Hepatocyte (in vitro differentiated cells): Measurements from ENCODE around the gene PRRT1B. TPM values are rescaled to one million over a fixed set of nuclear protein-coding genes. Genes with fewer than 3 reads are reported as not detected.

Experiments
- DNase-seq: peaks from one replicate; pipeline ENCODE4 v3.0.0-alpha.2; 2016; ENCODE audit warnings: low spot score
- H2AFZ ChIP-seq: fragments of 200-600 bp; sonication (generic); 2 replicates; pipeline ENCODE4 v1.6.0; 2016; ENCODE audit warnings: antibody characterized with exemption, mild to moderate bottlenecking
- H3K27ac ChIP-seq: fragments of 200-600 bp; sonication (generic); 2 replicates; pipeline ENCODE4 v1.5.1; 2016; ENCODE audit warnings: mild to moderate bottlenecking
- H3K27me3 ChIP-seq: fragments of 200-600 bp; sonication (generic); 2 replicates; pipeline ENCODE4 v1.6.1; 2016
- H3K36me3 ChIP-seq: fragments of 200-600 bp; sonication (generic); replicated peaks from 2 replicates; pipeline ENCODE4 v1.5.1; 2016; ENCODE audit warnings: low read depth; ENCODE audit not compliant: insufficient read depth
- H3K4me1 ChIP-seq: fragments of 200-600 bp; sonication (generic); 2 replicates; pipeline ENCODE4 v1.5.1; 2016; ENCODE audit warnings: mild to moderate bottlenecking, moderate library complexity; ENCODE audit not compliant: insufficient read depth
- H3K4me2 ChIP-seq: fragments of 200-600 bp; sonication (generic); 2 replicates; pipeline ENCODE4 v1.6.0; 2016
- H3K4me3 ChIP-seq: fragments of 200-600 bp; sonication (generic); 2 replicates; pipeline ENCODE4 v1.5.1; 2016; ENCODE audit warnings: mild to moderate bottlenecking
- H3K79me2 ChIP-seq: fragments of 200-600 bp; sonication (generic); 2 replicates; pipeline ENCODE4 v1.6.0; 2017; ENCODE audit warnings: mild to moderate bottlenecking
- H3K9me2 ChIP-seq: fragments of 200-600 bp; sonication (generic); replicated peaks from 2 replicates; pipeline ENCODE4 v1.6.0; 2017; ENCODE audit warnings: mild to moderate bottlenecking; ENCODE audit not compliant: insufficient read depth
- H3K9me3 ChIP-seq: fragments of 200-600 bp; sonication (generic); 2 replicates; pipeline ENCODE4 v1.5.1; 2016; ENCODE audit warnings: low read depth, mild to moderate bottlenecking
- H4K20me1 ChIP-seq: fragments of 200-600 bp; sonication (generic); 2 replicates; pipeline ENCODE4 v1.6.0; 2016; ENCODE audit warnings: mild to moderate bottlenecking; ENCODE audit not compliant: insufficient read depth, poor library complexity, severe bottlenecking
- EZH2 ChIP-seq: fragments of 200-600 bp; sonication (generic); IDR thresholded peaks from 2 replicates; pipeline ENCODE4 v1.6.1; 2016; ENCODE audit warnings: antibody characterized with exemption, mild to moderate bottlenecking, borderline replicate concordance
- EZH2phosphoT487 ChIP-seq: fragments of 200-600 bp; sonication (generic); IDR thresholded peaks from one replicate; pipeline ENCODE4 v1.6.1; 2018; ENCODE audit warnings: antibody characterized with exemption, mild to moderate bottlenecking, low read depth, moderate library complexity; ENCODE audit not compliant: unreplicated experiment, severe bottlenecking
- WGBS: methylation state at CpG from one replicate; pipeline ENCODE4 v1.1.6; 2016; ENCODE audit warnings: low lambda C conversion rate; ENCODE audit errors: missing lambda C conversion rate; 5-methylcytosine and 5-hydroxymethylcytosine counted together
- polyA plus RNA-seq: library from polyadenylated mRNA; unstranded; fragments of >200 nt; fragmentation: Nextera tagmentation; extraction: Ambion mirVana; gene quantifications from 2 replicates; pipeline ENCODE4 v1.2.1, GENCODE V29; 2016
- total RNA-seq: library from RNA; depleted of rRNA; stranded (reverse); fragments of >200 nt; gene quantifications from 2 replicates; pipeline ENCODE4 v1.2.3, GENCODE V29; 2014
- TF ChIP-seq, protein P1 (sequence below): fragments of 200-600 bp; sonication (generic); IDR thresholded peaks from 2 replicates; pipeline ENCODE4 v1.5.1; 2016; ENCODE audit warnings: antibody characterized with exemption, mild to moderate bottlenecking; ENCODE audit not compliant: poor library complexity

The PRRT1B gene
- total and polyA plus RNA-seq, 2 experiments from 2014 or later, result 0.17 to 1.4 TPM

DNA sequence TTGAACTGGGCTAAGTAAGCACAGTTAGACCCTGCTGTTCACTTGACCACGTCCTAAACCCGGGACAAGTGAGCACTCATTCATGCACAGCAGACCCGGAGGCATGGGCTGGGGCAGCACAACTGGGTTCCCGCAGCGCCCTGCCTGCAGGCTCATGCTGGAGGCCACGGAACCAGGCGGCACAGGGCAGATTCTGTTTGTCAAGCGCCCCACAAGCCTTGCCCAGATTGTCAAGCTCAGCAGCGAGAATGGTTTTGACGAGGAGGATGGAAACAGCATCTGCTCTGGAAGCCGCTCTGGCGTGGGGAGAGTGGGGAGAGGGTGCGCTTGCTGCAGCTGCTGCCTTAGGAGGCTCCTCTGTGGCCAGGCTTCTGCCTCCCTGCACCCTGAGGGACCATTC, 32.7 kb downstream of the PRRT1B start:
- H3K27me3 ChIP-seq, result no peaks in the 10 kb centered on the region
- no peaks in the 10 kb centered on the region for H3K4me1 ChIP-seq
- H4K20me1 ChIP-seq, result no peaks in the 10 kb centered on the region
- no peak overlapping the region for H3K4me3 ChIP-seq
- no peaks in the 10 kb centered on the region for H3K79me2 ChIP-seq
- DNase-seq, result no peak
- no peaks in the 10 kb centered on the region for H3K9me3 ChIP-seq
- TF ChIP-seq EZH2 (no peak), EZH2phosphoT487 (no peak)
- TF ChIP-seq, protein P1, sequence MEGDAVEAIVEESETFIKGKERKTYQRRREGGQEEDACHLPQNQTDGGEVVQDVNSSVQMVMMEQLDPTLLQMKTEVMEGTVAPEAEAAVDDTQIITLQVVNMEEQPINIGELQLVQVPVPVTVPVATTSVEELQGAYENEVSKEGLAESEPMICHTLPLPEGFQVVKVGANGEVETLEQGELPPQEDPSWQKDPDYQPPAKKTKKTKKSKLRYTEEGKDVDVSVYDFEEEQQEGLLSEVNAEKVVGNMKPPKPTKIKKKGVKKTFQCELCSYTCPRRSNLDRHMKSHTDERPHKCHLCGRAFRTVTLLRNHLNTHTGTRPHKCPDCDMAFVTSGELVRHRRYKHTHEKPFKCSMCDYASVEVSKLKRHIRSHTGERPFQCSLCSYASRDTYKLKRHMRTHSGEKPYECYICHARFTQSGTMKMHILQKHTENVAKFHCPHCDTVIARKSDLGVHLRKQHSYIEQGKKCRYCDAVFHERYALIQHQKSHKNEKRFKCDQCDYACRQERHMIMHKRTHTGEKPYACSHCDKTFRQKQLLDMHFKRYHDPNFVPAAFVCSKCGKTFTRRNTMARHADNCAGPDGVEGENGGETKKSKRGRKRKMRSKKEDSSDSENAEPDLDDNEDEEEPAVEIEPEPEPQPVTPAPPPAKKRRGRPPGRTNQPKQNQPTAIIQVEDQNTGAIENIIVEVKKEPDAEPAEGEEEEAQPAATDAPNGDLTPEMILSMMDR, result no peak
- H2AFZ ChIP-seq, result no peak overlapping the region
- H3K36me3 ChIP-seq, result no peaks in the 10 kb centered on the region
- 83% methylated on average over 13 of the region's 13 CpGs for WGBS
- no peak overlapping the region for H3K4me2 ChIP-seq
- no peaks in the 10 kb centered on the region for H3K9me2 ChIP-seq
- no peak overlapping the region for H3K27ac ChIP-seq

DNA sequence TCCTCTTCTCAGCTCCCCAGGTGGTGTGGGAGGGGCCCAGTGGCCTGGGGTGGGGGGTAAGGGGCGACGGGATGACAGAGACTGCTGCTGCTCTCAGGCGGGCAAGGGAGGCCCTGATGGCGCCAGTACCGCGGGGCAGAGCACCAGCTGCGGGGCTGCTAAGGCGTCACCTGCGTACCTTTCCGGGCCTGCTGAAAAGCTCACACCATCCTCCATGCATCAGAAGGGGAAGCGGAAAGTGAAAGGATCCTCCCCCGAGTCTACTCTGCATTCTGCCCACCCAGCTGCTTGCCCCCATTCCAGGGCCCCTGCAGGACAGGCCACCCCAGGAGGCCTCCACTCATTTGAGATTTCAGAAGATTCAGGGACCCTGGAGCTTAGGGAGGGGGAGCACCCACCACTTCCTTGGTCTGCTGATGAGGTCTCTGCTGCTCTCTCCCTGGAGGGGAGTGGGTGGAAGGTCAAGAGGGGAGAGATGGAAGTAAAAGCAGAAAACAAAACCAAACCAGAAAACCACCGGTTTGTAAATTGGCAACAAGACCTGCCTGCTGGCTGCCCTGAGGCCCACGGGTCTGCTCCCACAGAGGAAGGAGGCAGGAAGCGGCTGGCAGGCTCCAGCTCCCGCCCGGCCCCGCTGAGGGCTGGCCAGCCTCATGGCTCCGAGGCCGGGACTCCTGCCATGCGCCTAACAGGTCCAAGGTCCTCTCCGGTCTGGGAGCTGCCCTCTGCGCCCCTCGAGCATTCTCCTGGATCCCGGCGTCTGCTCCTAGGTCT, 33.6 kb downstream of the PRRT1B start:
- TF ChIP-seq EZH2, result no peak
- TF ChIP-seq EZH2phosphoT487, result no peak
- TF ChIP-seq, protein P1, result no peak
- no peak for DNase-seq
- no peaks in the 10 kb centered on the region for H3K9me3 ChIP-seq
- no peaks in the 10 kb centered on the region for H3K4me1 ChIP-seq
- H3K36me3 ChIP-seq, result no peaks in the 10 kb centered on the region
- no peaks in the 10 kb centered on the region for H3K9me2 ChIP-seq
- H2AFZ ChIP-seq, result no peak overlapping the region
- 94% methylated on average over 24 of the region's 26 CpGs for whole genome bisulfite sequencing
- no peak overlapping the region for H3K4me2 ChIP-seq
- H3K4me3 ChIP-seq, result no peak overlapping the region
- H4K20me1 ChIP-seq, result no peaks in the 10 kb centered on the region
- no peak overlapping the region for H3K27ac ChIP-seq
- H3K79me2 ChIP-seq, result no peaks in the 10 kb centered on the region
- no peaks in the 10 kb centered on the region for H3K27me3 ChIP-seq

GRCh38 chr9:131579789-131580211, 34.5 kb downstream of the PRRT1B start:
- Histone ChIP-seq H3K4me1 (no peaks in the 10 kb centered on the region), H3K27me3 (no peaks in the 10 kb centered on the region), H3K9me2 (no peaks in the 10 kb centered on the region), H3K4me2 (no peak overlapping the region), H3K27ac (no peak overlapping the region), H3K79me2 (no peaks in the 10 kb centered on the region), H3K9me3 (no peaks in the 10 kb centered on the region), H3K36me3 (no peaks in the 10 kb centered on the region), H2AFZ (no peak overlapping the region), H3K4me3 (no peak overlapping the region), H4K20me1 (no peaks in the 10 kb centered on the region)
- TF ChIP-seq, protein P1, result no peak
- no peak for TF ChIP-seq EZH2phosphoT487
- TF ChIP-seq EZH2, result no peak
- WGBS, result 97% methylated on average over 8 of the region's 8 CpGs
- DNase-seq, result no peak
